PC-3 (cell line): ENCODE results near the gene ITGB4. TPM values are rescaled to one million over a fixed set of nuclear protein-coding genes. Genes with fewer than 3 reads are reported as not detected.

Experiments
- ATAC-seq: fragments of 200-7000 bp; cut with Tn5 transposase; 2 replicates; pipeline ENCODE4 v1.9.1; 2020; ENCODE audit warnings: mild to moderate bottlenecking, moderate library complexity
- BruUV-seq: library from RNA; stranded (reverse); fragments of 400-500 nt; replicated peaks from 2 replicates; lab custom pipeline; 2021; lab: Mats Ljungman, UMichigan
- CTCF ChIA-PET: fragments of 300-600 bp; sonication (Branson Sonifier 250); formaldehyde crosslinking; loops from one replicate; lab custom pipeline; 2022; ENCODE audit warnings: antibody characterized with exemption; lab: Charles Lee
- POLR2A ChIA-PET: fragments of 300-600 bp; sonication (Branson Sonifier 250); formaldehyde crosslinking; loops from one replicate; lab custom pipeline; 2022; ENCODE audit warnings: antibody characterized with exemption; ENCODE audit not compliant: unreplicated experiment; lab: Charles Lee
- DNase-seq: peaks from one replicate; pipeline ENCODE4 v3.0.0-alpha.2; 2015
- H2AFZ ChIP-seq: fragments of 300-600 bp; sonication (generic); 2 replicates; pipeline ENCODE4 v1.6.0; 2016; ENCODE audit warnings: antibody characterized with exemption, low read length
- H3F3A ChIP-seq: fragments of 300-600 bp; sonication (generic); one replicate; pipeline ENCODE4 v1.6.0; 2017; ENCODE audit warnings: antibody characterized with exemption, low read length, control low read depth, mild to moderate bottlenecking; ENCODE audit not compliant: unreplicated experiment
- H3K27ac ChIP-seq: fragments of 300-600 bp; sonication (generic); 2 replicates; pipeline ENCODE4 v1.5.1; 2016; ENCODE audit warnings: mild to moderate bottlenecking, low read length
- H3K27me3 ChIP-seq: fragments of 300-600 bp; sonication (generic); 2 replicates; pipeline ENCODE4 v1.6.1; 2016; ENCODE audit warnings: low read length, mixed read lengths
- H3K36me3 ChIP-seq: fragments of 300-600 bp; sonication (generic); 2 replicates; pipeline ENCODE4 v1.6.1; 2016; ENCODE audit warnings: low read depth, mixed run types, low read length, mixed read lengths
- H3K4me1 ChIP-seq: fragments of 300-600 bp; sonication (generic); 2 replicates; pipeline ENCODE4 v1.5.1; 2016; ENCODE audit warnings: low read length; ENCODE audit not compliant: insufficient read depth
- H3K4me2 ChIP-seq: fragments of 300-600 bp; sonication (generic); 2 replicates; pipeline ENCODE4 v1.6.0; 2016; ENCODE audit warnings: low read length
- H3K4me3 ChIP-seq: fragments of 300-600 bp; sonication (generic); 2 replicates; pipeline ENCODE4 v1.5.1; 2016; ENCODE audit warnings: mild to moderate bottlenecking, low read length, mixed read lengths
- H3K79me2 ChIP-seq: fragments of 300-600 bp; sonication (generic); 2 replicates; pipeline ENCODE4 v1.6.1; 2017; ENCODE audit warnings: low read length, mixed read lengths
- H3K9ac ChIP-seq: fragments of 300-600 bp; sonication (generic); 2 replicates; pipeline ENCODE4 v1.6.0; 2016; ENCODE audit warnings: mild to moderate bottlenecking, low read length
- H3K9me2 ChIP-seq: fragments of 300-600 bp; sonication (generic); replicated peaks from 2 replicates; pipeline ENCODE4 v1.6.1; 2016; ENCODE audit warnings: mixed run types, low read length, mixed read lengths
- H3K9me3 ChIP-seq: fragments of 300-600 bp; sonication (generic); 2 replicates; pipeline ENCODE4 v1.6.1; 2016; ENCODE audit warnings: low read length, mixed read lengths
- H4K20me1 ChIP-seq: fragments of 300-600 bp; sonication (generic); 2 replicates; pipeline ENCODE4 v1.6.1; 2016; ENCODE audit warnings: low read length, mixed read lengths
- CTCF ChIP-seq: fragments of 300-600 bp; sonication (generic); conservative IDR thresholded peaks from 2 replicates; pipeline ENCODE4 v1.5.1; 2017; ENCODE audit warnings: antibody characterized with exemption, low read depth, mild to moderate bottlenecking, low read length
- EZH2 ChIP-seq: fragments of 300-600 bp; sonication (generic); IDR thresholded peaks from one replicate; pipeline ENCODE4 v1.6.1; 2017; ENCODE audit warnings: antibody characterized with exemption, mild to moderate bottlenecking, low read length; ENCODE audit not compliant: unreplicated experiment
- EZH2phosphoT487 ChIP-seq: fragments of 300-600 bp; sonication (generic); IDR thresholded peaks from 2 replicates; pipeline ENCODE4 v1.6.1; 2018; ENCODE audit warnings: mild to moderate bottlenecking, antibody characterized with exemption, low read length, borderline replicate concordance
- intact Hi-C: fragments of 100-400 bp; cut with micrococcal nuclease; formaldehyde crosslinking; loops from 2 replicates; pipeline ENCODE4 v1.9.0; 2023
- total RNA-seq: library from RNA; depleted of rRNA; stranded (reverse); fragments of >200 nt; gene quantifications from 2 replicates; pipeline ENCODE4 v1.2.3, GENCODE V29; 2014

Gene ITGB4
- total RNA-seq, 1 experiment from 2014 or later = 273 TPM

GRCh38 chr17:75673487-75673886 lies 47.8 kb upstream of the ITGB4 start:
- Histone ChIP-seq H3K9me2 (no peaks in the 10 kb centered on the region), H4K20me1 (peaks cover 9% of the 10 kb centered on the region; the same call in 1 of the 2 replicates), H3K27me3 (no peaks in the 10 kb centered on the region), H3K9me3 (no peaks in the 10 kb centered on the region), H3K9ac (no peak overlapping the region), H3K27ac (no peak overlapping the region), H2AFZ (no peak overlapping the region), H3F3A (peaks cover 18% of the 10 kb centered on the region), H3K36me3 (peaks cover 70% of the 10 kb centered on the region), H3K4me3 (no peak overlapping the region), H3K4me1 (peaks cover 8% of the 10 kb centered on the region), H3K4me2 (no peak overlapping the region), H3K79me2 (peaks cover 77% of the 10 kb centered on the region)
- ATAC-seq (peak; percentile 31; the same call in 1 of the 2 replicates), DNase-seq (no peak)
- ChIA-PET CTCF (interaction anchor here (0.6 to 1.2 kb wide), 2 partner anchors 19 to 75 kb away, joined by 3 read pairs; no protein-coding TSS in a partner anchor), POLR2A (no interaction called here)
- no TSS peak for BruUV-seq
- no peak for TF ChIP-seq EZH2
- TF ChIP-seq CTCF = no peak
- no peak for TF ChIP-seq EZH2phosphoT487
- intact Hi-C loops = no loop called here

- Histone ChIP-seq H2AFZ (no peak overlapping the region), H3K27me3 (no peaks in the 10 kb centered on the region), H3K36me3 (peaks cover 52% of the 10 kb centered on the region), H3K4me1 (peaks cover 31% of the 10 kb centered on the region), H3K9me3 (no peaks in the 10 kb centered on the region), H3K9ac (no peak overlapping the region), H3K79me2 (peaks cover 68% of the 10 kb centered on the region), H3F3A (peaks cover 18% of the 10 kb centered on the region), H4K20me1 (no peaks in the 10 kb centered on the region), H3K9me2 (no peaks in the 10 kb centered on the region), H3K4me3 (no peak overlapping the region), H3K4me2 (no peak overlapping the region), H3K27ac (no peak overlapping the region)
- CTCF ChIA-PET = interaction anchor here (0.5 kb wide), 1 partner anchor 71 kb away, joined by 3 read pairs; no protein-coding TSS in a partner anchor
- TF ChIP-seq CTCF (no peak), EZH2phosphoT487 (no peak)
- POLR2A ChIA-PET = no interaction called here
- no peak for DNase-seq
- no TSS peak for BruUV-seq
- no peak for ATAC-seq
- intact Hi-C loops = no loop called here
Measured at GRCh38 chr17:75676461-75676860, 44.8 kb upstream of the ITGB4 start.

- Histone ChIP-seq H3K27me3 (no peaks in the 10 kb centered on the region), H3F3A (peaks cover 18% of the 10 kb centered on the region), H3K4me1 (peaks cover 56% of the 10 kb centered on the region), H3K9me2 (no peaks in the 10 kb centered on the region), H3K4me2 (peak overlapping the region; percentile 64), H3K4me3 (0 out of 2 replicates have a peak overlapping the region, but pooled peaks have one; percentile 34), H3K36me3 (peaks cover 30% of the 10 kb centered on the region; the same call in 1 of the 2 replicates), H3K79me2 (peaks cover 72% of the 10 kb centered on the region), H3K9ac (no peak overlapping the region), H3K27ac (peak overlapping the region; percentile 39), H2AFZ (no peak overlapping the region), H4K20me1 (no peaks in the 10 kb centered on the region), H3K9me3 (no peaks in the 10 kb centered on the region)
- TF ChIP-seq CTCF (peak; percentile 86), EZH2phosphoT487 (no peak), EZH2 (no peak)
- ATAC-seq (peak; percentile 77), DNase-seq (peak; percentile 91)
- no TSS peak for BruUV-seq
- intact Hi-C loops = loop anchor here (1.0 kb wide), 4 partner anchors 14 to 68 kb away; no protein-coding TSS in a partner anchor
- CTCF ChIA-PET = interaction anchor here (0.6 to 2.8 kb wide), 19 partner anchors 10 to 225 kb away, joined by 3 to 42 read pairs (median 5); partner anchors contain the start of gene SMIM5
- POLR2A ChIA-PET = interaction anchor here (0.6 to 0.9 kb wide), 2 partner anchors 14 to 41 kb away, joined by 4 to 5 read pairs; no protein-coding TSS in a partner anchor
Measured at GRCh38 chr17:75679706-75680211, 41.5 kb upstream of the ITGB4 start.
